Measurements from ENCODE around the gene EHBP1.

DNA sequence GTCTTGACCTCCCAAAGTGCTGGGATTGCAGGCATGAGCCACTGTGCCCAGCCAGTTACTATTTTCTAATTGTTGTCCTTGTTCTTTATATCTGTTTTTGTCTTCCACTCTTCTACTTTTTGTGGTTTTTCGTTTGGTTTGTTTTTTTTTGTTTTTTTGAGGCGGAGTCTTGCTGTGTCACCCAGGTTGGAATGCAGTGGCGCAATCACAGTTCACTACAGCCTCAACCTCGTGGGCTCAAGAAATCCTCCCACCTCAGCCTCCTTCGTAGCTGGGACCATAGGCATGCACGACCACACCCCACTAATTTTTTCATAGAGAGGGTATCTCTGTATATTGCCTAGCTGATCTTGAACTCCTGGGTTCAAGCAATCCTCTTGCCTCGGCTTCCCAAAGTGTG is 100.7 kb downstream of the EHBP1 start:
- TF ChIP-seq YY1 (IDR thresholded peaks at IDR 0.05; ENCODE audit: insufficient read depth, insufficient read length) (no peak), ZNF274 (IDR thresholded peaks at IDR 0.05; ENCODE audit: low read depth, low read length) (no peak), SUZ12 (IDR thresholded peaks at IDR 0.05; ENCODE audit: extremely low read depth, insufficient read depth, insufficient read length) (no peak)
